DND-41 (cell line): ENCODE data around the gene NANOG.

Source experiments
- CTCF ChIP-seq: IDR thresholded peaks from 2 replicates; pipeline ENCODE4 v1.5.1; 2012; ENCODE audit warnings: borderline replicate concordance, low read length, moderate library complexity, mild to moderate bottlenecking; ENCODE audit not compliant: poor library complexity, severe bottlenecking; ENCODE audit errors: extremely low read depth
- EZH2 ChIP-seq: IDR thresholded peaks from 3 replicates; pipeline ENCODE4 v1.6.1; 2012; ENCODE audit warnings: borderline replicate concordance, low read depth, mild to moderate bottlenecking, moderate library complexity, low read length, inconsistent platforms; ENCODE audit not compliant: severe bottlenecking

GRCh38 chr12:7832059-7832696 lies 43.0 kb downstream of the NANOG start:
- peak; percentile 68 for TF ChIP-seq CTCF
- no peak for TF ChIP-seq EZH2
